Measurements from ENCODE around the gene DSG2. TPM values are rescaled to one million over a fixed set of nuclear protein-coding genes. Genes with fewer than 3 reads are reported as not detected.

DSG2 gene
- total and polyA plus RNA-seq, 2 donors, result 16.0 to 25.7 TPM

- Histone ChIP-seq H3K36me3 (ENCODE audit: control insufficient read depth in 2 of 2, insufficient read depth in 2 of 2, low read length in 1 of 2) (no peaks in the 10 kb centered on the region), H3K4me3 (ENCODE audit: low read length in 2 of 2) (no peak overlapping the region), H3K9me3 (ENCODE audit: control insufficient read depth in 2 of 2, insufficient read depth in 1 of 2, low read length in 1 of 2) (no peaks in the 10 kb centered on the region), H3K27ac (ENCODE audit: low read depth in 1 of 2, low read length in 1 of 2) (no peak overlapping the region), H3K4me1 (ENCODE audit: control insufficient read depth in 2 of 2, insufficient read depth in 2 of 2, low read length in 2 of 2) (no peaks in the 10 kb centered on the region), H3K27me3 (ENCODE audit: control insufficient read depth in 2 of 2, insufficient read depth in 1 of 2, low read length in 1 of 2) (no peaks in the 10 kb centered on the region)
- WGBS, result 97% methylated on average over 13 of the region's 13 CpGs
- no peak for DNase-seq (ENCODE audit: low read depth in 6 of 9, low spot score in 9 of 9)
Measured at GRCh38 chr18:31598021-31598805, 100.2 kb downstream of the DSG2 start.

Other genes starting within 250 kb of the DSG2 start
- 0.61 TPM for gene DSG1, start 180.0 kb upstream of the DSG2 start, total RNA-seq
- 3.7 TPM for gene DSG1, start 180.0 kb upstream of the DSG2 start, polyA plus RNA-seq
- under 0.01 TPM for gene DSG4, start 121.4 kb upstream of the DSG2 start, total RNA-seq
- gene DSG4, start 121.4 kb upstream of the DSG2 start, polyA plus RNA-seq, result 0.05 TPM
- 17.1 TPM for gene DSG3, start 50.4 kb upstream of the DSG2 start, total RNA-seq
- 42.1 TPM for gene DSG3, start 50.4 kb upstream of the DSG2 start, polyA plus RNA-seq
- gene TTR, start 93.7 kb downstream of the DSG2 start, total RNA-seq, result 1.5 TPM
- gene TTR, start 93.7 kb downstream of the DSG2 start, polyA plus RNA-seq, result 8.8 TPM
- 9.5 TPM for gene B4GALT6, start 186.4 kb downstream of the DSG2 start, total RNA-seq
- gene B4GALT6, start 186.4 kb downstream of the DSG2 start, polyA plus RNA-seq, result 6.6 TPM

All from thymus (tissue), 11 donors.